Measurements from ENCODE around the gene CNTN4. TPM values are rescaled to one million over a fixed set of nuclear protein-coding genes. Genes with fewer than 3 reads are reported as not detected.

Gene CNTN4
- total RNA-seq, 4 donors from 2014 or later: 33.6 to 112 (median 53.1) TPM

GRCh38 chr3:2583046-2583445 lies 484.4 kb downstream of the CNTN4 start:
- WGBS, 2 donors: 42 to 56% methylated on average over 2 of the region's 2 CpGs
- Histone ChIP-seq H3K9me3 (no peaks in the 10 kb centered on the region), H3K27me3 (no peaks in the 10 kb centered on the region), H3K4me3 (replicated peaks in 1 of 3) (no peak overlapping the region), H3K4me1 (no peaks in the 10 kb centered on the region), H3K36me3 (no peaks in the 10 kb centered on the region), H3K27ac (no peak overlapping the region)
- no peak for TF ChIP-seq POLR2A (IDR thresholded peaks at IDR 0.05)
- TF ChIP-seq CTCF (IDR thresholded peaks at IDR 0.05): no peak
- DNase-seq: no peak
- intact Hi-C loops (cut with DNase I): no loop called here

DNA sequence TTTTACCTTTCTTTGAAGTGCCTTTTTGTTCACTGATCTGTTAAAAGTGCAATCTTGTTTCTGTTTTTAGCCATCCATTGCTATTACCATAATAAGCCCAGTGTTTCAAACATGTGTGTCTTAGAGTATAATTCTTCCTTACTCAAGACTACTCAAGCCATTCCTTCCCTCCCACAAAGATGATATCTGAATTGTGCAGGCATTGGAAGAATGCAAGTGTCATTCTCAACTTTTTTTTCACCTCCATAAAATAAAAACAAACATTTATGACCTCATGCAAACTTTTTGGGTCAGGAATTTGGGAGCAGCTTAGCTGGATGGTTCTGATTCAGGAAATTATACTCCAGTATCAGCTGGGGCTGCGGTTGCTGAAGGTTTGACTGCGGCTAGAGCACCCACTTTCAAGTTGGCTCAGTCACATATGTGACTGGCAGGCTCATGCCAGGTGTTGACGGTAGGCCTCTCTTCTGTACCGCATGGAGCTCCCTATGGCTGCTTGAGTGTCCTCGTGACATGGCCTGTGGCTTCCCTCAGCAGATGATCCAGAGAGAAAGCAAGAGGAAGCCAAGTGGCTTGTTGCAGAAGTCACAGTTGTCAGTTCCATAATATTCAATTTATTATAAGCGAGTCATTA lies 490.8 kb downstream of the CNTN4 start:
- WGBS, 2 donors: 61 to 83% methylated on average over 6 of the region's 6 CpGs
- H3K9me3 ChIP-seq: no peaks in the 10 kb centered on the region
- H3K27me3 ChIP-seq: no peaks in the 10 kb centered on the region
- H3K36me3 ChIP-seq: no peaks in the 10 kb centered on the region
- no peak overlapping the region for H3K4me3 ChIP-seq (replicated peaks in 1 of 3)
- H3K4me1 ChIP-seq: peaks cover 7% of the 10 kb centered on the region in 2 donors
- DNase-seq: peak; percentile 24 to 26
- intact Hi-C loops (cut with DNase I): no loop called here
- no peak for TF ChIP-seq POLR2A (IDR thresholded peaks at IDR 0.05)
- no peak for TF ChIP-seq CTCF (IDR thresholded peaks at IDR 0.05)
- H3K27ac ChIP-seq: peak overlapping the region; percentile 34 to 56 (median 39)

- H3K9me3 ChIP-seq: no peaks in the 10 kb centered on the region
- intact Hi-C loops (cut with DNase I): no loop called here
- H3K4me1 ChIP-seq: no peaks in the 10 kb centered on the region
- H3K36me3 ChIP-seq: no peaks in the 10 kb centered on the region
- no peak for DNase-seq
- no peak overlapping the region for H3K4me3 ChIP-seq (replicated peaks in 1 of 3)
- no peak for TF ChIP-seq POLR2A (IDR thresholded peaks at IDR 0.05)
- no peaks in the 10 kb centered on the region for H3K27me3 ChIP-seq
- no peak overlapping the region for H3K27ac ChIP-seq
- WGBS, 2 donors: 89 to 92% methylated on average over 3 to 4 of the region's 4 CpGs
These were observed 496.8 kb downstream of the CNTN4 start for GRCh38 chr3:2595486-2595885.

DNA sequence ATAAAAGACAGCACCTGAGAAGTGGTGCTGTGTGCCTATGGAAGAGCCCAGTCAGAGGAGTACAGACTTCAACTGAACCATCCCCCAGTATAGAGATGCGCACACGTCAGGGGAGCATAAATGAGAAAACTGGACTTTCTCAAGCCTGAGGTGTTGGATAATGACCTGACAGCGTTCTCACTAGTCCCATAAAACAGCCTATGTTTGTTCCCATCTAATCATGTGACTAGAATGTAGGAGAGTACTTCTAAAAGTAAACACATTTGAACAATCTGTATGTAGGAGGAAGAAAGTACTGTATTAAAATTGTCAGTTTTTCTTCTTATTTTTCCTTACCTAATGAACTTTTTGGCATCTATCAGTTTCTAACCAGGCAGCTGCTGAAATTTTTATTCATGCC lies 498.9 kb downstream of the CNTN4 start:
- Histone ChIP-seq H3K4me1 (no peaks in the 10 kb centered on the region), H3K4me3 (replicated peaks in 1 of 3) (no peak overlapping the region), H3K36me3 (no peaks in the 10 kb centered on the region), H3K27me3 (no peaks in the 10 kb centered on the region), H3K9me3 (no peaks in the 10 kb centered on the region), H3K27ac (no peak overlapping the region)
- TF ChIP-seq POLR2A (IDR thresholded peaks at IDR 0.05): no peak
- no peak for TF ChIP-seq CTCF (IDR thresholded peaks at IDR 0.05)
- WGBS, 2 donors: 81 to 83% methylated on average over 3 of the region's 3 CpGs
- no peak for DNase-seq
- intact Hi-C loops (cut with DNase I): no loop called here

GRCh38 chr3:2599471-2599870 lies 500.8 kb downstream of the CNTN4 start:
- Histone ChIP-seq H3K4me3 (replicated peaks in 1 of 3) (no peak overlapping the region), H3K36me3 (no peaks in the 10 kb centered on the region), H3K4me1 (no peaks in the 10 kb centered on the region), H3K27ac (no peak overlapping the region), H3K9me3 (no peaks in the 10 kb centered on the region), H3K27me3 (no peaks in the 10 kb centered on the region)
- TF ChIP-seq POLR2A (IDR thresholded peaks at IDR 0.05) (no peak), CTCF (IDR thresholded peaks at IDR 0.05) (no peak)
- intact Hi-C loops (cut with DNase I): no loop called here
- WGBS, 2 donors: 78 to 83% methylated on average over 1 of the region's 1 CpG
- DNase-seq: no peak
